Measurements from ENCODE around the gene MEGF10. TPM values are rescaled to one million over a fixed set of nuclear protein-coding genes. Genes with fewer than 3 reads are reported as not detected.

The MEGF10 gene
- total and polyA plus RNA-seq, 2 donors (not counting 1 experiment from before 2014, with no cell fraction given), result not detected

- H3K27me3 ChIP-seq (replicated peaks in 1 of 4; ENCODE audit: control extremely low read depth in 1 of 4, control insufficient read depth in 3 of 4, insufficient read depth in 4 of 4, low read length in 3 of 4), result no peaks in the 10 kb centered on the region
- Mint-ChIP-seq H3K4me3 (no peak overlapping the region), H3K27ac (no peak overlapping the region), H3K27me3 (peaks cover 5% of the 10 kb centered on the region), H3K9me3 (ENCODE audit: insufficient read depth) (no peaks in the 10 kb centered on the region), H3K4me1 (peaks cover 2% of the 10 kb centered on the region)
- no peak for TF ChIP-seq EZH2 (IDR thresholded peaks at IDR 0.05; ENCODE audit: borderline replicate concordance, insufficient read depth, low read depth, low read length, poor library complexity, severe bottlenecking)
- no peak for TF ChIP-seq CTCF (IDR thresholded peaks at IDR 0.05)
- no peak overlapping the region for H3K4me2 ChIP-seq (replicated peaks; ENCODE audit: low read depth, low read length, poor library complexity, severe bottlenecking)
- no peaks in the 10 kb centered on the region for H3K4me1 ChIP-seq (ENCODE audit: control insufficient read depth in 2 of 2, insufficient read depth in 2 of 2, low read length in 2 of 2)
- no peak overlapping the region for H2AFZ ChIP-seq (ENCODE audit: insufficient read depth, low read depth, low read length, poor library complexity, severe bottlenecking)
- no peaks in the 10 kb centered on the region for H4K20me1 ChIP-seq (ENCODE audit: control insufficient read depth, insufficient read depth, low read length, poor library complexity, severe bottlenecking)
- no peak for ATAC-seq (ENCODE audit: low read depth)
- 0% methylated on average over 2 of the region's 4 CpGs for WGBS (ENCODE audit: insufficient coverage)
- no peaks in the 10 kb centered on the region for H3K36me3 ChIP-seq (replicated peaks in 1 of 2; ENCODE audit: control extremely low read depth in 1 of 2, control insufficient read depth in 1 of 2, extremely low read depth in 1 of 2, insufficient read depth in 2 of 2, low read length in 1 of 2)
- intact Hi-C loops (cut with micrococcal nuclease), result no loop called here
- no peak overlapping the region for H3K9ac ChIP-seq (ENCODE audit: low read length)
- no peak overlapping the region for H3K4me3 ChIP-seq (ENCODE audit: control extremely low read depth in 1 of 5, extremely low read depth in 1 of 5, insufficient read depth in 1 of 5, low read depth in 2 of 5, low read length in 4 of 5)
- DNase-seq, result no peak
- ChIA-PET POLR2A (no interaction called here), CTCF (no interaction called here)
- no peak overlapping the region for H3K27ac ChIP-seq (ENCODE audit: low read length in 2 of 2)
- no peaks in the 10 kb centered on the region for H3K9me3 ChIP-seq (ENCODE audit: control extremely low read depth in 1 of 3, control insufficient read depth in 2 of 3, insufficient read depth in 1 of 3, low read length in 2 of 3)
- no peaks in the 10 kb centered on the region for H3K79me2 ChIP-seq (ENCODE audit: control insufficient read depth, insufficient read depth, low read length)
Observed at GRCh38 chr5:127410959-127411358, 120.4 kb downstream of the MEGF10 start.

GRCh38 chr5:127411381-127411780, 120.8 kb downstream of the MEGF10 start:
- CTCF ChIA-PET, result no interaction called here
- no CpG with 5 or more reads among the region's 5 CpGs for WGBS (ENCODE audit: insufficient coverage)
- H2AFZ ChIP-seq (ENCODE audit: insufficient read depth, low read depth, low read length, poor library complexity, severe bottlenecking), result no peak overlapping the region

More at GRCh38 chr5:127411381-127411780, 120.8 kb downstream of the MEGF10 start:
- Mint-ChIP-seq H3K4me1 (peaks cover 2% of the 10 kb centered on the region), H3K9me3 (ENCODE audit: insufficient read depth) (no peaks in the 10 kb centered on the region), H3K27ac (no peak overlapping the region), H3K27me3 (peaks cover under 1% of the 10 kb centered on the region), H3K4me3 (no peak overlapping the region)
- H3K9ac ChIP-seq (ENCODE audit: low read length), result no peak overlapping the region
- ATAC-seq (ENCODE audit: low read depth), result no peak
- H3K4me2 ChIP-seq (replicated peaks; ENCODE audit: low read depth, low read length, poor library complexity, severe bottlenecking), result no peak overlapping the region
- no peaks in the 10 kb centered on the region for H3K36me3 ChIP-seq (replicated peaks in 1 of 2; ENCODE audit: control extremely low read depth in 1 of 2, control insufficient read depth in 1 of 2, extremely low read depth in 1 of 2, insufficient read depth in 2 of 2, low read length in 1 of 2)
- H3K79me2 ChIP-seq (ENCODE audit: control insufficient read depth, insufficient read depth, low read length), result no peaks in the 10 kb centered on the region
- no peaks in the 10 kb centered on the region for H3K27me3 ChIP-seq (replicated peaks in 1 of 4; ENCODE audit: control extremely low read depth in 1 of 4, control insufficient read depth in 3 of 4, insufficient read depth in 4 of 4, low read length in 3 of 4)
- no peaks in the 10 kb centered on the region for H3K9me3 ChIP-seq (ENCODE audit: control extremely low read depth in 1 of 3, control insufficient read depth in 2 of 3, insufficient read depth in 1 of 3, low read length in 2 of 3)
- TF ChIP-seq EZH2 (IDR thresholded peaks at IDR 0.05; ENCODE audit: borderline replicate concordance, insufficient read depth, low read depth, low read length, poor library complexity, severe bottlenecking) (no peak), CTCF (IDR thresholded peaks at IDR 0.05) (no peak)
- no peaks in the 10 kb centered on the region for H4K20me1 ChIP-seq (ENCODE audit: control insufficient read depth, insufficient read depth, low read length, poor library complexity, severe bottlenecking)
- no peaks in the 10 kb centered on the region for H3K4me1 ChIP-seq (ENCODE audit: control insufficient read depth in 2 of 2, insufficient read depth in 2 of 2, low read length in 2 of 2)
- no peak overlapping the region for H3K27ac ChIP-seq (ENCODE audit: low read length in 2 of 2)
- POLR2A ChIA-PET, result no interaction called here
- DNase-seq, result no peak
- intact Hi-C loops (cut with micrococcal nuclease), result no loop called here
- H3K4me3 ChIP-seq (ENCODE audit: control extremely low read depth in 1 of 5, extremely low read depth in 1 of 5, insufficient read depth in 1 of 5, low read depth in 2 of 5, low read length in 4 of 5), result no peak overlapping the region
